GM21717 (cell line): ENCODE results near the gene NEK9.
"Not testable (repeated sequence)": the region's sequence is repeated elsewhere in the genome, so short reads cannot be mapped to it uniquely, and the experiment has no call there.

Experiments used
- ATAC-seq: cut with Tn5 transposase; IDR thresholded peaks from one replicate; pipeline ENCODE4 v1.9.1; 2021; ENCODE audit warnings: mild to moderate bottlenecking, moderate library complexity; ENCODE audit not compliant: unreplicated experiment

NEK9 gene

GRCh38 chr14:75147423-75148071 lies 20.7 kb upstream of the NEK9 start:
- no peak for ATAC-seq

- ATAC-seq = no peak
Measured at GRCh38 chr14:75144944-75145343, 18.1 kb upstream of the NEK9 start.

GRCh38 chr14:75143761-75144527 lies 17.1 kb upstream of the NEK9 start:
- no peak for ATAC-seq

GRCh38 chr14:75142494-75142893 lies 15.6 kb upstream of the NEK9 start:
- ATAC-seq = no peak

- ATAC-seq = no peak
Measured at GRCh38 chr14:75141967-75142366, 15.1 kb upstream of the NEK9 start.

GRCh38 chr14:75141062-75141461 lies 14.2 kb upstream of the NEK9 start:
- no peak for ATAC-seq

GRCh38 chr14:75140620-75141019 lies 13.8 kb upstream of the NEK9 start:
- ATAC-seq = no peak

GRCh38 chr14:75139185-75139584 lies 12.3 kb upstream of the NEK9 start:
- no peak for ATAC-seq

- no peak for ATAC-seq
Measured at GRCh38 chr14:75138492-75138891, 11.6 kb upstream of the NEK9 start.

- no peak for ATAC-seq
Measured at GRCh38 chr14:75134644-75135043, 7.8 kb upstream of the NEK9 start.

- no peak for ATAC-seq
Measured at GRCh38 chr14:75133597-75133996, 6.7 kb upstream of the NEK9 start.

GRCh38 chr14:75132382-75133086 lies 5.7 kb upstream of the NEK9 start:
- no peak for ATAC-seq

- ATAC-seq = no peak
Measured at GRCh38 chr14:75128596-75128990, 1.7 kb upstream of the NEK9 start.

- ATAC-seq = no peak
Measured at GRCh38 chr14:75127903-75128595, 1.2 kb upstream of the NEK9 start.

- ATAC-seq = not testable (repeated sequence)
Measured at GRCh38 chr14:75127474-75127820, 599 bp upstream of the NEK9 start.

GRCh38 chr14:75126121-75126544 lies 715 bp downstream of the NEK9 start:
- no peak for ATAC-seq

- ATAC-seq = no peak
Measured at GRCh38 chr14:75125617-75126016, 1.2 kb downstream of the NEK9 start.

- no peak for ATAC-seq
Measured at GRCh38 chr14:75123991-75124390, 2.9 kb downstream of the NEK9 start.

GRCh38 chr14:75121552-75121951 lies 5.3 kb downstream of the NEK9 start:
- no peak for ATAC-seq

- ATAC-seq = no peak
Measured at GRCh38 chr14:75120541-75121291, 6.1 kb downstream of the NEK9 start.

- ATAC-seq = no peak
Measured at GRCh38 chr14:75119056-75119455, 7.8 kb downstream of the NEK9 start.
